Right kidney (tissue), 1 donor: ENCODE results near the gene OCRL.
"Not testable (repeated sequence)": the region's sequence is repeated elsewhere in the genome, so short reads cannot be mapped to it uniquely, and the experiment has no call there.

Experiments used
- DNase-seq: peaks from one replicate; pipeline ENCODE4 v3.0.0-alpha.2; 2016

OCRL gene

DNA sequence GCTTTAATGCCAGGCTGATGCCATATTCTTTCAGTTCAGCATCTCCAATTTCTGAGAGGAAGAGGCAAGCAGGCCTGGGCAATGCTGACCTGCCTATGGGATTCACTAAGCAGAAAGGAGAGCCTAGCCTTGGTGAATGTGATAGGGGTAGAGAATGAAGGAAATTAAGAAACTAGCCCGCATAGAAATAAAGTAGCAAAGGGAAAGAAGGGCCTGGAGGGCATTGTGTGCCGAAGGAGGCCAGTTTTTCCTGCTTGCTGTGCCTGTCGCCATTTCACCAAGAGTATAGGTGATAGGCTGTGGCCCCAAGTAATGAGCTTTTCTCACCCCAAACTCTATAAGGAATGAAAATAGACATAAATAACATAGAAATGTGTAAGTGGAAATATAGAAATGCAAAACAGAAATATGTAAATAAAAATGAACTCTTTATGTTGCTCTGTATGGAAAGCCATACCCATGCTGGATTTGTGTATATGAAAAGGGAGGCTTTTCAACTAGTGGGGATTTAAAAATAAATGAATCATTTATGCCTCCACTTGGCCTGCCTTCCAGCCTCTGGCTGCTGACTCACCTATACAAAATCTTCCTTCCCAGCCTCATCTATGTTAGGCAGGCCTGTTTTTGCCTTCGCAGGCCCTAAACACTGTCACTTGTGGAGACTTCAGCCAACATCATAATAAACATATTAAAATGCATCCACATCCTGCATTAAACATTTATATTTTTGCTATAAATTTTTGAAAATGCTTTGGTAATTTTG lies 5.1 kb upstream of the OCRL start:
- no peak for DNase-seq

- peak; percentile 17 for DNase-seq
Observed at GRCh38 chrX:129540722-129541184, 694 bp downstream of the OCRL start.

GRCh38 chrX:129544780-129545179 lies 4.7 kb downstream of the OCRL start:
- DNase-seq = no peak

GRCh38 chrX:129545408-129545807 lies 5.3 kb downstream of the OCRL start:
- no peak for DNase-seq

GRCh38 chrX:129549124-129549523 lies 9.1 kb downstream of the OCRL start:
- DNase-seq = no peak

DNA sequence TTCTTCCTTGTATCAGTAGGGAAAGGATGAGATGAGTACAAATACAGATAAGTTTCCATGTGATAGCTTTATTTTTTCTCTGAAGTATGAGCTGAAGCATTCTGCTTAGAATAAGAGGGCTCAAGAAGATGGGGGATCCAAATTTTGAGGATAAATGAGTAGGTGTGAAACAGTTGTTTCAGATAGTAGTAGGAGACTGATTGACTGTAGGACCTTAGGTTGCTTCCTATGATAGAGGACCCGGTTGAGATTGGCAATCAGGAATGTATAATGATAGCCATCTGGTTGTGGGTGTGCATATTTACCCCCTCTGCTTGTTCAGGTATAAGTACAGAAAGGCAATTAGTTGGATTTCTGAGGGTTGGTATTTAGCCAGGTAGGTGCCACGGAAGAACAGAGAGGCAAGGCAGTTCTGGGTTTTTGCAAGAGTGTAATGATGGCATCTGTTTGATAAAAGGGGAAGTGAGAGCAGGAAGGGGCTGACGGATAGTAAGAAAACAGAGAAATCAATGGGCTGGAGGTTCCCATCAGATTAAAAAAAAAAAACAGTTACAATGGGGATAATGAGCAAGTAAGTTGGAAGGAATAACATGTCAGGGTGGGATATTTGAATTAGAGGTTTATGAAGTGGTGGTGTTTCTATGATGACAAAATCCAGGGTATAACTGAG lies 13.7 kb downstream of the OCRL start:
- DNase-seq = no peak

DNA sequence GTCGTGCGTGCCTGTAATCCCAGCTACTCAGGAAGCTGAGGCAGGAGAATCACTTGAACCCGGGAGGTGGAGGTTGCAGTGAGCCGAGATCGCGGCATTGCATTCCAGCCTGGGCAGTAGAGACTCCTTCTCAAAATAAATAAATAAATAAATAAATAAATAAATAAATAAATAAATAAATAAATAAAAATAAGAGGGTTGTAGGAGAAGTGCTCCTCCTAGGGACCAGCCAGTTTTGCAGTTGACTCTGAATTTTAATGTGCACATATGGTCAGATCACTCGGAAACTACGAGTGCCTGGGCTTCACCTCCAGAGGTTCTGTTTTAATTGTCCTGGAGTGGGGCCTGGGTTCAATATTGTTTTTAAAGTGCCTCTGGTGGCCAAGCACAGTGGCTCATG lies 14.8 kb downstream of the OCRL start:
- not testable (repeated sequence) for DNase-seq

DNA sequence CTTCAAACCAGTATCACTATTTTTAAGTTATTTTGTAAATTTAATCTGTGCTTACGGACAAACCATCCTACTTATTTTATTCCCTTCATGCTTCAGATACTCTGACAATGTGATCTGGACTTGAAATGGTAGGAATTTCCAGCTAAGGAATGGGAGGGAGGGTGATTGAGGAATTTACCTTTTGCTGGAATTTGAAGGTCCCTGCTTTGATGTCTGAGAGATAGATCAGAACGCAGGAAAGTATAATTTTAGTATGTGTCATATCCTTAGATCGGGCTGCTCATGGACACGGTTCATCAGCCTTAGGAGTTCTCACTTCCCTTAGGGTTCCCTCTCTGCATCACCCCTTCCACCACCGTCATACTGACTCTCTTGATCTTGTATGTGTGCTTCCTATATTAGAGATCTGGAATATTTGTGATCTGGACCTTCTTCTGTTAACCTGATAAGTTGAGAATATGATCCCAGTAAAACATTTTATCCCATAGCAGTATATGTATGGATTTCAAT lies 16.8 kb downstream of the OCRL start:
- DNase-seq = no peak

DNA sequence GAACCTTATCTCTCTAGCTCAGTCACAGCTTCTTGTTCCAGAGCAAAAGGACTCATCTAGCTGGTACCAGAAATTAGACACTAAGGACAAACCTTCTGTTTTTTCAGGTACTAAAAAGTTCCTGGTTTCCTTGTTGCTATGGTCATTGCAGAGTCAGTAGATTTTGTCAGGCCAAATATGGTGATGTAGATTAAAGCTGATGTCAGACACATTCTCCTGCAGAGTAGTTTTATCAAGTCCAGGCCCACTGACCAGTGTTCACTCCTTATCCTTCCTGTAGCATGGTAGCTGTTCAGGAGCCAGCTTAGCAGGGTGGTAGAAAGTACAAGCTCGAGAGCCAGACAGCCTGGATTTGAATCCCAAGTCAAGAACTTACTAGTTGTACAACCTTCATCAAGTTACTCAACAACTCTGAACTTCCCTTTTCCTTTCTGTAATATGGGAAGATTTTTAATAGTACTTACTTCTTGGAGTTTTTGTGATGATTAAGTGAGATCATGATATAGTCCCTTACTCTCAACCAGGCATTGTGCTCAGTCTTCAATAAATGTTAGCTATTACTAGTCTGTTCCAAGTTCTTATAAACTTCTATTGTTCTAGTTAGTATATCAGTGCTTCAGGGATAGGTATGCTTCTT lies 17.9 kb downstream of the OCRL start:
- no peak for DNase-seq

DNA sequence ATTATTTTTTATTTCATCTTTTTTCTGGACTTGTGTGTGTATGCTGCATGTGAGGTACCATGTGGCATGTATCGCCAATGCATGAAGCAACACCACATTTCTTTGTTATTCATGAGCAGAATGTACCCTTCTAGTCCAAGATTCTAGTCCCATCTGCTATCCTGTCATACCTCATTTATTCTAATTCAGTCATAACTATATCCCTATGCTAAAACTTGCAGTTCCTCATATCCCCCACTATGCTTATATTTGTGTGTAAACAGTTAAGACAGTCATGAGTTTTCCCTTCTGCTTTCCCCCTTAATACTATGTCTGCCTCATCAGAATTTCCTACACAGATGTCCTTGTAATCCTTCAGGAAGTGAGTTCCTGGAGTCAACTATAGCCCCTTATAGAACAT lies 19.7 kb downstream of the OCRL start:
- no peak for DNase-seq

GRCh38 chrX:129561453-129561852 lies 21.4 kb downstream of the OCRL start:
- DNase-seq = no peak

DNA sequence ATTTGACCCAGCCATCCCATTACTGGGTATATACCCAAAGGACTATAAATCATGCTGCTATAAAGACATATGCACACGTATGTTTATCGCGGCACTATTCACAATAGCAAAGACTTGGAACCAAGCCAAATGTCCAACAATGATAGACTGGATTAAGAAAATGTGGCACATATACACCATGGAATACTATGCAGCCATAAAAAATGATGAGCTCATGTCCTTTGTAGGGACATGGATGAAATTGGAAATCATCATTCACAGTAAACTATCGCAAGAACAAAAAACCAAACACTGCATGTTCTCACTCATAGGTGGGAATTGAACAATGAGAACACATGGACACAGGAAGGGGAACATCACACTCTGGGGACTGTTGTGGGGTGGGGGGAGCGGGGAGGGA lies 24.3 kb downstream of the OCRL start:
- not testable (repeated sequence) for DNase-seq

GRCh38 chrX:129565046-129565650 lies 25.1 kb downstream of the OCRL start:
- no peak for DNase-seq

DNA sequence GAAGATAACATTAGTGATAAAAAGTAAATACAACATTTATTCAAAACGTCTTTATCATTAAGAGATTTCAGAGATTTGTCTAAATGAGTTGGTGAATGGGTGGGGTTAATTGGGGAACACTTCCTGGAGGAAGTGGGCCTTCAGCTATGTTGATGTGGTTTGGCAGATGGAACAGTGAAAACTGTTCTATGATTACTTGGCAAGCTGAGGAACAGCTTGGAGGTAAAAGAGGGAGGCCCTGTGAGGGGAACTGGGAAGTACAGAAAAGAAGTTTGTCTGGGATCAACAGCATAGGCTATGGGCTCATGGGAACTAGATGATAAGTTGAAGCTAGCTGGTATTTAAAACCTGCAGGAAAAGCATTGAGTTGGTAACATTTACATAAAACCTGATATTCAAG lies 26.0 kb downstream of the OCRL start:
- no peak for DNase-seq

DNA sequence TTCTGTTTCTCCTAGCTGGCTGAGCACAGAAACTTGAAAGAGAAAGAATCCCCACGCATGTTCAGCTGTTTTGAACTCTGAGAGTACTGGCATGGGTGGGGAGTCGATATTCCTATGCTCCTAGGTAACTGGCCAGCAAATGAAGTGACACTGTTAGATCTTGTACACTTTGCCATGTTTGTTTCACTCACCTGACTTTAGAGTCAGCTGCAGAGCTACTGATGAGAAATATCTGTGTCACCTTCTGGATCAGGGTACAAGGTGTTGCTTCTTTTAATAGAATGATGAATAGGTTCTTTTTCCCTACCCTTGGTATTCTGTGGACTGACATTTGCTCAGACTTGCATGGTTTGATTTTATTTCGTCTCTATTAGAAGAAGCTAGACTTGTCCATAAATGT lies 28.3 kb downstream of the OCRL start:
- no peak for DNase-seq

DNA sequence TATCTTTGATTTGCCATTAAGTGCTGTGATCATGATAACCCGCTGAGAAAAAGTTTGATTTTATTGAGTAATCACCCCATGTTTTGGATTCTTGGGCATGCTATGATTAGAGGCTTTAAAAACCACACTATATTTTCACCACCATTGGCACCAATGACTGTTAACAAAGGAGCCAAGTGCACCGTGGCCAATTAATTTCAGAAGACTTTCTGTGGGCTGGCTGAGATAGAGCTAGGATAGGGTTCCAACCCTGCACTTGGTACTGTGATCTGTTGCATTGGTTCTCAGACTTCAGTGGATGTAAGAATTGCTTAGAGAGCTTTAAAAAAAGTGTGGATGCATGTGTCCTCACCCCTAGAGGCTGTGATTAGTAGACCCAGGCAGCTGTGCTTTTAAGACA lies 32.4 kb downstream of the OCRL start:
- DNase-seq = no peak

GRCh38 chrX:129573652-129574051 lies 33.6 kb downstream of the OCRL start:
- not testable (repeated sequence) for DNase-seq

DNA sequence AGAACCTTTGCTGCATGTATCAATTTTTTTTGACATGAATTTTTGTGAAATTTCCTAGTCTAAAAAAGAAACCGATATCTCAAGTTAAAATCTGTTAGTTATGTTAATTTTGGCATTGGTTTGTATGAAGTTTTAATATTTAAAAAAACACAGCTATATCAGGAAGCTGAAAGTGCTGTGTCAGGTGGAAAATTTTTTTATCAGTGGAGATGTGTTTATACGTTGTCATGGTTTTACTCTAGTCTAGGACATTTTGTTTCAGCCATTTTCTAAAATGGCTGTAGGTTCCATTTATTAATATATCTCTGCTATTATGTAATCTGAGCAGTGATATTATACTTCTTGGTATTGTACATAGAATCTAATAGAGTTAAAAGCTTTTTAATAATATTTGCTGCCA lies 34.2 kb downstream of the OCRL start:
- DNase-seq = no peak

GRCh38 chrX:129576539-129576938 lies 36.5 kb downstream of the OCRL start:
- no peak for DNase-seq

GRCh38 chrX:129577473-129577872 lies 37.4 kb downstream of the OCRL start:
- DNase-seq = no peak

DNA sequence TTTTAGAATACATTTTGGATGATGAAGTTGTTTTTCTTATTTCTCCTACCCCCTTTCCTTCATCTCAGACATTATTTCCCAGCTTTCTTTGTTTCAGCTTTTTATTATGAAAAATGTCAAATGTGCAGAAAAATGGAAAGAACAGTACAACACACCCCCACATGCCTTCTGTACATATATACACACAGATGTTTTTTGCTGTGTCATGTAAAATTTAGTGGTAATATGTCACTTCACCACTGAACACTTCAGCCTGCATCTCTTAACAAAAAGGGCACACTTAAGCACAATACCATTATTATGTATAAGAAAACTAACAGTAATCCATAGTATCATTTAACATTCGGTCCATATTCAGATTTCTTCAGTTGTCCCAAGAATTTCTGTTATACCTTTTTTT lies 37.8 kb downstream of the OCRL start:
- DNase-seq = no peak

DNA sequence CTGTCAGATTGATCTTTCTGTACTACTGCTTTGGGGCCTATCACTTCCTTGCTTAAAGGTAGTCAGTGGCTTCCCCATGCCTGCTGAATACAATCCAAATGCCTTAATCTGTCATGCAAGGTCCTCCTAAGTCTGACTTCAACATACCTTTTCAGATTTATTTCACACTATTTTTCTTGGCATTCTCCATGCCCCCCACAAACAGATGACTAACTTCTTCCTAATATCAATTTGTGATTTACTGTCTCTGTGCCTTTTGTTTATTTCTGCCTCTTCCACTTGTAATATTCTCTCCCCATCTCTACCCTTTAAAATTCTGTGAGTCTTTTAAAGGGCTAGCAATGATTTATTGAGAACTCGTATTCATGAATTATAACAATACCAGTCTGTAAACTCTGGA lies 41.8 kb downstream of the OCRL start:
- no peak for DNase-seq

- DNase-seq = no peak
Observed at GRCh38 chrX:129585167-129585566, 45.1 kb downstream of the OCRL start.
